Right atrium auricular region (tissue), 2 donors: ENCODE results near the gene JAML. TPM values are rescaled to one million over a fixed set of nuclear protein-coding genes. Genes with fewer than 3 reads are reported as not detected.

Experiments used
- DNase-seq: peaks from one replicate; pipeline ENCODE4 v3.0.0-alpha.2; 2019; ENCODE audit warnings: low spot score
- H3K27ac ChIP-seq, 2 donors: fragments of 200-600 bp; sonication (generic); 1 replicate in 1 of 2; 2 replicates in 1 of 2; pipeline ENCODE4 v1.5.1; 2016 to 2019
- H3K27me3 ChIP-seq, 2 donors: fragments of 200-600 bp; sonication (generic); one replicate each; pipeline versions ENCODE4 v1.5.1 to v1.6.0; 2017 to 2019
- H3K36me3 ChIP-seq: fragments of 200-600 bp; sonication (generic); one replicate; pipeline ENCODE4 v1.5.1; 2016
- H3K4me1 ChIP-seq, 2 donors: fragments of 200-600 bp; sonication (generic); one replicate each; pipeline versions ENCODE4 v1.5.1 to v1.6.0; 2017 to 2019
- H3K4me3 ChIP-seq, 2 donors: fragments of 200-600 bp; sonication (generic); 1 replicate in 1 of 2; 2 replicates in 1 of 2; pipeline ENCODE4 v1.5.1; 2017 to 2019; ENCODE audit warnings: mild to moderate bottlenecking in 1 of 2, moderate library complexity in 1 of 2
- H3K9me3 ChIP-seq, 2 donors: fragments of 200-600 bp; sonication (generic); one replicate each; pipeline ENCODE4 v1.5.1; 2019
- CTCF ChIP-seq, 2 donors: fragments of 200-600 bp; sonication (generic); IDR thresholded peaks; one replicate each; pipeline ENCODE4 v1.5.1; 2019; ENCODE audit warnings: antibody characterized with exemption in 2 of 2
- total RNA-seq, 2 donors: library from RNA; depleted of rRNA; stranded (reverse); fragments of >200 nt; gene quantifications; one replicate each; pipeline ENCODE4 v1.1.0, GENCODE V29; 2016

Gene JAML
- total RNA-seq, 2 donors from 2014 or later: 0.48 to 2.2 TPM

GRCh38 chr11:118144301-118145268 is 80.2 kb downstream of the JAML start:
- Histone ChIP-seq H3K9me3 (no peaks in the 10 kb centered on the region), H3K27ac (peak overlapping the region; percentile 25 to 76), H3K36me3 (no peaks in the 10 kb centered on the region), H3K4me3 (peak overlapping the region in 1 of 2 donors; percentile 69), H3K27me3 (no peaks in the 10 kb centered on the region), H3K4me1 (peaks cover 0 to 30% of the 10 kb centered on the region in 2 donors)
- no peak for TF ChIP-seq CTCF (IDR thresholded peaks at IDR 0.05)
- no peak for DNase-seq

Other genes with a start within 250 kb of the JAML start
- gene IL10RA, start 238.6 kb downstream of the JAML start, total RNA-seq: 10 to 100 TPM in 1 of 2 donors, 1 to 10 TPM in 1; 4.6 to 11.4 TPM
- not detected for gene TMPRSS4, start 147.9 kb downstream of the JAML start, total RNA-seq
- not detected for gene SMIM35, start 138.0 kb downstream of the JAML start, total RNA-seq
- gene SCN4B, start 72.2 kb downstream of the JAML start, total RNA-seq: 10 to 100 TPM in 1 of 2 donors, 1 to 10 TPM in 1; 2.5 to 11.8 TPM
- 1 to 10 TPM; 3.4 to 8.2 TPM for gene SCN2B, start 48.4 kb downstream of the JAML start, total RNA-seq
- 1 to 10 TPM; 1.0 to 2.0 TPM for gene MPZL3, start 27.4 kb upstream of the JAML start, total RNA-seq
- gene MPZL2, start 39.3 kb upstream of the JAML start, total RNA-seq: 10 to 100 TPM; 13.8 to 16.8 TPM
- 1 to 10 TPM in 1 of 2 donors, not detected in 1; 1.8 TPM for gene CD3E, start 79.7 kb upstream of the JAML start, total RNA-seq
- gene CD3D, start 117.7 kb upstream of the JAML start, total RNA-seq: 1 to 10 TPM in 1 of 2 donors, not detected in 1; 1.5 TPM
- under 1 TPM in 1 of 2 donors, not detected in 1; 0.24 TPM for gene CD3G, start 119.3 kb upstream of the JAML start, total RNA-seq
- gene UBE4A, start 134.6 kb upstream of the JAML start, total RNA-seq: 10 to 100 TPM; 46.3 to 53.4 TPM
- 100 to 1,000 TPM in 1 of 2 donors, 10 to 100 TPM in 1; 82.3 to 122 TPM for gene ATP5MG, start 176.6 kb upstream of the JAML start, total RNA-seq
- 10 to 100 TPM; 28.1 to 41.7 TPM for gene KMT2A, start 211.5 kb upstream of the JAML start, total RNA-seq